HepG2 (cell line): ENCODE measurements around the gene PIP4K2C. TPM values are rescaled to one million over a fixed set of nuclear protein-coding genes. Genes with fewer than 3 reads are reported as not detected.

Source experiments
- GLMP ChIP-seq: sonication (generic); formaldehyde crosslinking; IDR thresholded peaks from 2 replicates; pipeline ENCODE4 v1.9.0; 2021; ENCODE audit warnings: missing genetic modification reagents, mild to moderate bottlenecking, borderline replicate concordance
- GPN1 ChIP-seq: sonication (generic); formaldehyde crosslinking; IDR thresholded peaks from 2 replicates; pipeline ENCODE4 v1.5.1; 2020; ENCODE audit warnings: missing genetic modification reagents, borderline replicate concordance
- KDM4B ChIP-seq: sonication (generic); formaldehyde crosslinking; IDR thresholded peaks from 2 replicates; pipeline ENCODE4 v1.4.0; 2020; ENCODE audit warnings: missing genetic modification reagents
- NBN ChIP-seq: fragments of 450-650 bp; conservative IDR thresholded peaks from 2 replicates; pipeline ENCODE4 v1.6.1; 2017
- NFRKB ChIP-seq: fragments of 450-650 bp; IDR thresholded peaks from 2 replicates; pipeline ENCODE4 v1.6.1; 2017
- NR0B2 ChIP-seq: sonication (generic); formaldehyde crosslinking; IDR thresholded peaks from 2 replicates; pipeline ENCODE4 v1.4.0; 2020; ENCODE audit warnings: mild to moderate bottlenecking, missing genetic modification reagents
- PBX2 ChIP-seq: IDR thresholded peaks from 2 replicates; pipeline ENCODE4 v1.6.1; 2016; ENCODE audit warnings: control low read depth
- PHF20 ChIP-seq: sonication (generic); formaldehyde crosslinking; IDR thresholded peaks from 2 replicates; pipeline ENCODE4 v1.5.0; 2020; ENCODE audit warnings: mild to moderate bottlenecking, missing genetic modification reagents
- POGZ ChIP-seq: sonication (generic); formaldehyde crosslinking; IDR thresholded peaks from 2 replicates; pipeline ENCODE4 v1.4.0; 2020; ENCODE audit warnings: mild to moderate bottlenecking, missing genetic modification reagents
- POLR2A ChIP-seq, 2 experiments: IDR thresholded peaks; 2 replicates each; pipeline ENCODE4 v1.6.1; 2011; ENCODE audit warnings: low read depth in 2 of 2, low read length in 2 of 2, mild to moderate bottlenecking in 1 of 2, moderate library complexity in 1 of 2; ENCODE audit not compliant: insufficient read depth in 1 of 2
- RELA ChIP-seq: sonication (generic); formaldehyde crosslinking; IDR thresholded peaks from 2 replicates; pipeline ENCODE4 v1.4.0; 2020; ENCODE audit warnings: missing genetic modification reagents
- TCF7L2 ChIP-seq: IDR thresholded peaks from 2 replicates; pipeline ENCODE4 v1.6.1; 2011; ENCODE audit warnings: mild to moderate bottlenecking, low read depth, low read length, moderate library complexity
- ZBTB7A ChIP-seq: sonication (generic); formaldehyde crosslinking; IDR thresholded peaks from 2 replicates; pipeline ENCODE4 v1.8.0; 2022; ENCODE audit warnings: mild to moderate bottlenecking, missing genetic modification reagents
- ZKSCAN1 ChIP-seq: fragments of 150-350 bp; IDR thresholded peaks from 2 replicates; pipeline ENCODE4 v1.6.1; 2014; ENCODE audit warnings: low read length
- ZNF124 ChIP-seq: sonication (generic); formaldehyde crosslinking; IDR thresholded peaks from 2 replicates; pipeline ENCODE4 v1.4.0; 2020; ENCODE audit warnings: missing genetic modification reagents
- ZNF280B ChIP-seq: sonication (generic); formaldehyde crosslinking; IDR thresholded peaks from 2 replicates; pipeline ENCODE4 v1.5.0; 2020; ENCODE audit warnings: missing genetic modification reagents, mild to moderate bottlenecking, borderline replicate concordance
- ZNF431 ChIP-seq: sonication (generic); formaldehyde crosslinking; IDR thresholded peaks from 2 replicates; pipeline ENCODE4 v1.9.0; 2022; ENCODE audit warnings: missing genetic modification reagents, low read depth, mild to moderate bottlenecking, borderline replicate concordance
- ZNF572 ChIP-seq: sonication (generic); formaldehyde crosslinking; IDR thresholded peaks from 2 replicates; pipeline ENCODE4 v1.5.1; 2020; ENCODE audit warnings: mild to moderate bottlenecking, missing genetic modification reagents
- ZNF614 ChIP-seq: IDR thresholded peaks from 2 replicates; pipeline ENCODE4 v1.6.1; 2018; ENCODE audit warnings: missing biosample characterization, missing genetic modification reagents, inconsistent platforms, borderline replicate concordance
- ZNF660 ChIP-seq: sonication (generic); formaldehyde crosslinking; IDR thresholded peaks from 2 replicates; pipeline ENCODE4 v1.5.1; 2020; ENCODE audit warnings: mild to moderate bottlenecking, low read depth, missing genetic modification reagents, borderline replicate concordance
- ZNF784 ChIP-seq: sonication (generic); formaldehyde crosslinking; IDR thresholded peaks from 2 replicates; pipeline ENCODE4 v1.5.1; 2020; ENCODE audit warnings: missing genetic modification reagents, mild to moderate bottlenecking, borderline replicate concordance
- ZSCAN5A ChIP-seq: sonication (generic); formaldehyde crosslinking; IDR thresholded peaks from 2 replicates; pipeline ENCODE4 v1.8.0; 2022; ENCODE audit warnings: mild to moderate bottlenecking, missing genetic modification reagents, borderline replicate concordance
- polyA plus RNA-seq, 8 experiments: library from polyadenylated mRNA; depleted of rRNA in 3 of 8; stranded (reverse) in 7 of 8; unstranded in 1 of 8; fragments of >200 nt; fragmentation: Illumina TruSeq in 4 of 8; extraction: Trizol in 4 of 8; gene quantifications; 2 replicates each; pipeline versions ENCODE4 v1.2.1 to v1.2.3, GENCODE V29; 2011 to 2016; ENCODE audit warnings: low read depth in 4 of 8, missing spikeins in 1 of 8, mixed read lengths in 1 of 8; ENCODE audit not compliant: insufficient read depth in 1 of 8
- total RNA-seq, 5 experiments: library from RNA; depleted of rRNA; stranded (reverse); fragments of >200 nt; fragmentation: Illumina TruSeq; extraction: Trizol; gene quantifications; 2 replicates each; pipeline ENCODE4 v1.2.3, GENCODE V29; 2016; ENCODE audit warnings: low read depth in 1 of 5

PIP4K2C gene
- total and polyA plus RNA-seq, 2 of the 13 experiments (the other 11 are each of a cell fraction or from before 2014, with no cell fraction given), result 23.3 to 26.4 TPM

GRCh38 chr12:57546438-57547287 lies 44.3 kb upstream of the PIP4K2C start, which contains the start of gene DCTN2 (continued):
- TF ChIP-seq GLMP (CRISPR knock-in tag) (no peak), ZNF124 (CRISPR knock-in tag) (no peak), ZNF660 (CRISPR knock-in tag) (no peak), ZNF280B (no peak), PHF20 (CRISPR knock-in tag) (peak; percentile 62), ZNF431 (CRISPR knock-in tag) (no peak), NFRKB (no peak), RELA (no peak), POGZ (no peak; the same call in 1 of the 2 replicates), ZKSCAN1 (no peak), ZSCAN5A (CRISPR knock-in tag) (no peak), GPN1 (no peak), NBN (no peak), ZBTB7A (CRISPR knock-in tag) (no peak), KDM4B (CRISPR knock-in tag) (no peak), ZNF572 (CRISPR knock-in tag) (no peak), POLR2A (IDR thresholded peaks at IDR 0.05; ENCODE audit: insufficient read depth in 1 of 2, low read depth in 2 of 2, low read length in 2 of 2) (peak in 1 of 2 experiments; percentile 30; a peak in 1 of 4 replicates), NR0B2 (no peak), ZNF614 (CRISPR knock-in tag) (no peak), PBX2 (no peak), ZNF784 (CRISPR knock-in tag) (0 out of 2 replicates have a peak, but pooled peaks have one; percentile 37), TCF7L2 (no peak)
